Spleen (tissue), 7 donors: ENCODE measurements around the gene FGF4.

ENCODE experiments used
- CTCF ChIP-seq, 11 experiments: fragments of 200-600 bp in 7 of 11; fragments of 450-650 bp in 4 of 11; sonication (generic) in 4 of 11; IDR thresholded peaks in 8 of 11; conservative IDR thresholded peaks in 3 of 11; 1 replicate in 7 of 11; 2 replicates in 4 of 11; pipeline versions ENCODE4 v1.4.0 to v1.8.0; 2016 to 2021; ENCODE audit warnings: antibody characterized with exemption in 11 of 11, inconsistent platforms in 4 of 11, mild to moderate bottlenecking in 1 of 11
- POLR2A ChIP-seq, 3 donors: fragments of 450-650 bp; IDR thresholded peaks; one replicate each; pipeline ENCODE4 v1.5.1; 2017; ENCODE audit warnings: antibody characterized with exemption in 3 of 3, mild to moderate bottlenecking in 1 of 3
- donor health status: DM: no; HTN: no; CAD: no; lungs with moderate emphysema.
- donor health status: DM: no; HTN: no; CAD: no.
- donor health status: DM: no; HTN: no; CAD: no.

- TF ChIP-seq CTCF (IDR thresholded peaks at IDR 0.05 in 8 of 11, conservative IDR thresholded peaks at IDR 0.05 in 3 of 11), result no peak
- no peak for TF ChIP-seq POLR2A (IDR thresholded peaks at IDR 0.05)
Observed at GRCh38 chr11:69727266-69727665, 47.9 kb downstream of the FGF4 start.
